EH (cell line): ENCODE data around the gene MCTP1.
"Not testable (repeated sequence)": the region's sequence is repeated elsewhere in the genome, so short reads cannot be mapped to it uniquely, and the experiment has no call there.

Experiments
- DNase-seq: peaks from one replicate; pipeline ENCODE4 v3.0.0-alpha.2; 2015; ENCODE audit warnings: low read depth

MCTP1 gene

GRCh38 chr5:95027775-95028174, 257.1 kb downstream of the MCTP1 start:
- DNase-seq, result no peak

DNA sequence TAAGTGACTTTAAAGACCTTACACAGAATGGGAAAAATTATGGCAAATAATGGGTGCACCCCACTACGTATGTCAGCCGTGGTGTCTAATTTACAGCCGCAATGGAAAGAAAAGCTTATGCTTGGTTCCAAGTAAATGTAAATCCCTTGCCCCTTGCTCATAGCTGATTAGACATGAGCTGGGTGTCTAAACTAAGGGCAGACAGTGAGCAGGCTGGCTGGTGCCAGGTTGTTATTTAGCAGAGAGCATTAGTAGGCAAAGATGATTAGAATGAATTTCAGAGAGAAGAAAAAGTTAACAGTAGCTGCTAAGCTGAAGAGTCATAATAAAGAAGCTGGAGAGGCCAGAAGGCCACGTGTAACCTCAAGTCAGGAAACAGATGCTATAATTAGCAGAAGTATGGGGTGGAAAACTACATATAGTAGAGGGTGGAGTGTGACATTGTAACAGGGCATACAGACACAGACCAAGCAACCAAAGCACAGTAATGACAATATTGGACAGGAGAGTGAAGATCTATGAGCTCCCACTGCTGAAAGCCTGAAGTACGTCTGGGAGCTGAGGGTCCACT, 257.7 kb downstream of the MCTP1 start:
- no peak for DNase-seq

DNA sequence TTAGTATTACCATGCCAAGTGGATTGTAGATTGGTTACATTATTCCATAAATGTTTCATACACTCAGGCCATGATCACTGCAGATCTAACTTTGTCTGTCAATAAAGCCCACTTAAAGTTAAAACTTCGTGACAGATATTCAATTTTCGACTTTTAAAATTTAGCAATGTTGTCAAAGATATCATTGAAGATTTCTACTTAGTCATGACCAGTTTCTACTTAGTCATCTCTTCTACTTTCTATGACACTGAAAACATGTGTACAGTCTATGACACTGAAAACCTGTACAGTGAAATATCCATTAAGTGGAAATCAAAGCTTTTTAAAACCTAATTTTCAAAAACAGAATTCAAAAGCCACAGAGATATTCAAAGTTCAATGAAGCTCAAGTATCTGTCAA, 258.2 kb downstream of the MCTP1 start:
- DNase-seq, result no peak

- no peak for DNase-seq
Observed at GRCh38 chr5:95022967-95023695, 261.8 kb downstream of the MCTP1 start.

- DNase-seq, result no peak
Observed at GRCh38 chr5:95020345-95020744, 264.5 kb downstream of the MCTP1 start.

DNA sequence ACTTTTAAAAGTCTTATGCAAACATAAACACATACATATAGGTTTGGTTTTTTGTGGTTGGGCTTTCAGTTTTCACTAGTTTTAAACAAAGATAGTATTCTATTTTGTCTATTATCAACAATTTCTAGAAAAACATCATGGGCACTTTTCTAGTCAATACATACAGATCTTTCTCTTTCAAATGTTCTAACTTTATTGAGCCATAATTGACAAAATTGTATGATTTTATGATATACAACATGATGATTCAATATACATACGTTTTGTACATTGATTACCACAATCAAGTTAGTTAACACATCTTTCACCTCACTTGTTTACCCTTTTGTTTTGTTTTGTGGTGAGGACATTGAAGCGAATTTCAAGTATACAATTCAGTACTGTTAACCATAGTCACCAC, 265.9 kb downstream of the MCTP1 start:
- no peak for DNase-seq

- DNase-seq, result no peak
Observed at GRCh38 chr5:95018511-95018910, 266.4 kb downstream of the MCTP1 start.

GRCh38 chr5:95009812-95010211, 275.1 kb downstream of the MCTP1 start:
- no peak for DNase-seq

- no peak for DNase-seq
Observed at GRCh38 chr5:95007921-95008597, 276.8 kb downstream of the MCTP1 start.

GRCh38 chr5:95005811-95006210, 279.1 kb downstream of the MCTP1 start:
- no peak for DNase-seq

GRCh38 chr5:94998670-94999069, 286.2 kb downstream of the MCTP1 start:
- no peak for DNase-seq

GRCh38 chr5:94994537-94994936, 290.4 kb downstream of the MCTP1 start:
- not testable (repeated sequence) for DNase-seq

GRCh38 chr5:94993491-94993890, 291.4 kb downstream of the MCTP1 start:
- DNase-seq, result no peak

GRCh38 chr5:94992325-94992724, 292.6 kb downstream of the MCTP1 start:
- no peak for DNase-seq

DNA sequence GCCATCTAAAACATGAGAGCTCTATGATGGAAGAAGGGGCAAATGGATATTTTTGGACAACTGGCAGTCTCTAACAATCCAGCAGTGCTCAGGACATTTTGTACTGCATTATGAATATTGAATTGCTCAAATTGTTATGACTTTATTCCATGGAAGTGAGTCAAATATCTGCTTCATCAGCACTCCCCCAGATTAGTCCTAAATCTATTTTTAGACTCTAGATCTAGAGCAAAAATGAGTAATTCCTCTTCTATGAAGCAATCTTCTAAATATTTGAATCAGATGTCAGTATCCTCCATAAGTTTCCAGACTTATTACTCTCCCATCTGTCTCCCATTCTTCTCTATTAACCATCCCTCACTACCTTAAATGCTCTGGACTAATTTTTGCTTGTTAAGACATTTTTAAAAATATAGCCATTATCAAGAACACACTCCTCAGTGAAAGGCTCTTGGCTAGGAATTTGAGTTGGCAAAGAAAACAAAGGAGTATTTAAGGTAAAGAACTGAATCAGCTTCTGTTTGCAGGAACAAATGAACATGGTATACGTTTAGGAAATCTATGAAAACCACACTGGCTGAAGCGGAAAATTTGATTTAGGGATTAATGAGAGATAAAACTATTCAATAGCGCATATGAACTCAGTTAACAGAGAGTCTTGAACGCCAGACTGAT, 300.9 kb downstream of the MCTP1 start:
- peak; percentile 67 for DNase-seq

GRCh38 chr5:94977437-94977836, 307.5 kb downstream of the MCTP1 start:
- DNase-seq, result no peak

GRCh38 chr5:94976853-94977252, 308.0 kb downstream of the MCTP1 start:
- DNase-seq, result no peak

- DNase-seq, result no peak
Observed at GRCh38 chr5:94972268-94972667, 312.6 kb downstream of the MCTP1 start.

DNA sequence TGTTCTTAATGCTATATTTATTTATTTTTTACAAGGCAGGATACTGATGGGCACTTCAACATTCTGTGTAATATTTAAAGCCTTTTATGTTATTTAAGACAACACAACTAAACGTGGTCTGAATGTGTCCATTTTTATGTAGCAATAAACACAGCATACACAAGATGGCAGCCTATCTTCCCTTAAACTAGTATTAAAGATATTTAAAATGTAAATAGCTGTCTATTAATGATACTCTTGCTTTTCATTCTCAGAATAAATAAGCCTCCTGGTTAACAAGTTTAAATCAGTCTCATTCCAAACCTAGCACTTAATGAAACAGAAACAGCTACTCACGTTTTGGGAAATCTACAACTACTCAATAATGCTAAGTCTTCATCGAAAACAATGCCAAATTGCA, 315.7 kb downstream of the MCTP1 start:
- peak; percentile 5 for DNase-seq

GRCh38 chr5:94968507-94969095, 316.3 kb downstream of the MCTP1 start:
- peak; percentile 65 for DNase-seq

- no peak for DNase-seq
Observed at GRCh38 chr5:94967525-94967924, 317.4 kb downstream of the MCTP1 start.

GRCh38 chr5:94959279-94959678, 325.6 kb downstream of the MCTP1 start:
- DNase-seq, result not testable (repeated sequence)
